ENCODE data around the gene ST8SIA6. TPM values are rescaled to one million over a fixed set of nuclear protein-coding genes. Genes with fewer than 3 reads are reported as not detected.

ST8SIA6 gene
- total and polyA plus RNA-seq, 8 donors: 3.3 to 13.3 (median 8.8) TPM

GRCh38 chr10:17427201-17427600 is 27.2 kb downstream of the ST8SIA6 start:
- ATAC-seq: no peak
- TF ChIP-seq CTCF (IDR thresholded peaks at IDR 0.05): no peak
- peaks cover 0 to 30% of the 10 kb centered on the region in 2 donors for H3K4me1 ChIP-seq
- peak overlapping the region in 1 of 2 donors; percentile 39 for H3K27ac ChIP-seq
- no peak for DNase-seq
- no peaks in the 10 kb centered on the region for H3K9me3 ChIP-seq
- intact Hi-C loops (cut with DNase I): no loop called here
- no peaks in the 10 kb centered on the region for H3K36me3 ChIP-seq
- H3K27me3 ChIP-seq: peaks cover 0 to 33% of the 10 kb centered on the region in 2 donors
- no peak overlapping the region for H3K4me3 ChIP-seq

GRCh38 chr10:17426263-17426750 is 28.1 kb downstream of the ST8SIA6 start:
- Histone ChIP-seq H3K27ac (peak overlapping the region in 1 of 2 donors; percentile 34), H3K27me3 (peaks cover 0 to 30% of the 10 kb centered on the region in 2 donors), H3K9me3 (no peaks in the 10 kb centered on the region), H3K36me3 (no peaks in the 10 kb centered on the region), H3K4me1 (peaks cover 0 to 30% of the 10 kb centered on the region in 2 donors), H3K4me3 (no peak overlapping the region)
- TF ChIP-seq CTCF (IDR thresholded peaks at IDR 0.05): no peak
- DNase-seq (no peak), ATAC-seq (no peak)
- intact Hi-C loops (cut with DNase I): no loop called here

- peaks cover 0 to 30% of the 10 kb centered on the region in 2 donors for H3K27me3 ChIP-seq
- H3K9me3 ChIP-seq: no peaks in the 10 kb centered on the region
- peaks cover 0 to 30% of the 10 kb centered on the region in 2 donors for H3K4me1 ChIP-seq
- H3K27ac ChIP-seq: peak overlapping the region in 1 of 2 donors; percentile 34
- no peak overlapping the region for H3K4me3 ChIP-seq
- TF ChIP-seq CTCF (IDR thresholded peaks at IDR 0.05): no peak
- no peaks in the 10 kb centered on the region for H3K36me3 ChIP-seq
- peak; percentile 30 for ATAC-seq
- intact Hi-C loops (cut with DNase I): no loop called here
- DNase-seq: no peak
Measured at GRCh38 chr10:17425584-17426262, 28.7 kb downstream of the ST8SIA6 start.

GRCh38 chr10:17423632-17424186 is 30.7 kb downstream of the ST8SIA6 start:
- ATAC-seq (no peak), DNase-seq (no peak)
- Histone ChIP-seq H3K27ac (no peak overlapping the region), H3K9me3 (no peaks in the 10 kb centered on the region), H3K4me3 (no peak overlapping the region), H3K36me3 (no peaks in the 10 kb centered on the region), H3K4me1 (peaks cover 0 to 22% of the 10 kb centered on the region in 2 donors), H3K27me3 (peaks cover 0 to 21% of the 10 kb centered on the region in 2 donors)
- TF ChIP-seq CTCF (IDR thresholded peaks at IDR 0.05): no peak
- intact Hi-C loops (cut with DNase I): no loop called here

GRCh38 chr10:17422931-17423330 is 31.5 kb downstream of the ST8SIA6 start:
- DNase-seq (no peak), ATAC-seq (no peak)
- intact Hi-C loops (cut with DNase I): no loop called here
- Histone ChIP-seq H3K36me3 (no peaks in the 10 kb centered on the region), H3K27ac (no peak overlapping the region), H3K4me3 (no peak overlapping the region), H3K9me3 (no peaks in the 10 kb centered on the region), H3K27me3 (peaks cover 0 to 13% of the 10 kb centered on the region in 2 donors), H3K4me1 (peaks cover 0 to 14% of the 10 kb centered on the region in 2 donors)
- TF ChIP-seq CTCF (IDR thresholded peaks at IDR 0.05): no peak

Measured in left lung (tissue), 10 donors.